GM10248 (cell line): Measurements from ENCODE around the gene NFAM1.

Experiments
- CTCF ChIA-PET: fragments of 300-600 bp; sonication (Branson Sonifier 250); formaldehyde crosslinking; extraction: SDS; loops from one replicate; lab custom pipeline; 2021; ENCODE audit warnings: antibody characterized with exemption; lab: Yijun Ruan, JAX
- POLR2A ChIA-PET: fragments of 350-650 bp; sonication (Branson Sonifier 250); formaldehyde crosslinking; extraction: SDS; loops from one replicate; lab custom pipeline; 2020; ENCODE audit warnings: antibody characterized with exemption; lab: Yijun Ruan, JAX
- DNase-seq: peaks from one replicate; pipeline ENCODE4 v3.0.0; 2012; ENCODE audit errors: extremely low spot score
- CTCF ChIP-seq: IDR thresholded peaks from 2 replicates; pipeline ENCODE4 v1.5.1; 2012; ENCODE audit warnings: mild to moderate bottlenecking, low read depth; ENCODE audit errors: extremely low read depth, missing control alignments, control extremely low read depth

The NFAM1 gene

DNA sequence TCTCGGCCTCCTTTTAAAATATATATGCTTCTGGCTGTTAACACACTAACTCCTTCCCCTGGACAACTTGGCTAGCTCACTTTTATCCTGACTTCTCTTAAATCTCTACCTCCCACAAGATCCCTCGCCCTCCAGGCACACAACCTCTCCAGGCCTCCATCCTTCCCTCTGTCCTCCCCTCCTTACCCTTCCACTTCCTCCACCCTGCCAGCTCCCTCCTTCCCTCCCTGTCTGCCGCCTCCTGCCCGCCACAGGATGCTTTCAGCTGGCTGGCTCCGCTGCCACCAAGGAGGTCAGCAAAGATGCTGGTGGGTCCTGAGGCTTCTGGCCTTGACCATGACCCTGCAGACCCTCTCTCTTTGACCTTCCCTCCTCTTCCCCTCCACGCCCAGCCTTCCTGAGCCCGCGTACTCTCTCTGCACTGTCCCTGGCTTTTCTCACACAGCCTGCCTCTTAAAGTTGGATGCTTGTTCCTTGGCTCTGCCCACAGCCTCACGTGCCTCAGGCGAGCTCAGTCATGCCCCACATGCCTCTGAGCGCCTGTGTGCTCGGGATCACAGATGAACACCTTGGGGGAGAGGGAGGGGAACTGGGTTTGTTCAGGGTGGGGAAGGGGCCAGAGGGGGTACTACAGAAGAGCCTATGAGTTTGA, 6.7 kb downstream of the NFAM1 start:
- POLR2A ChIA-PET = no interaction called here
- DNase-seq = no peak
- no peak for TF ChIP-seq CTCF
- CTCF ChIA-PET = interaction anchor here (1.0 to 1.5 kb wide), 3 partner anchors 9 to 257 kb away, joined by 3 read pairs; no protein-coding TSS in a partner anchor

- ChIA-PET POLR2A (interaction anchor here (0.6 kb wide), 1 partner anchor 181 kb away, joined by 4 read pairs; no protein-coding TSS in a partner anchor), CTCF (no interaction called here)
- DNase-seq = peak; percentile 63
- TF ChIP-seq CTCF = no peak
Observed at GRCh38 chr22:42419243-42419881, 12.8 kb downstream of the NFAM1 start.

DNA sequence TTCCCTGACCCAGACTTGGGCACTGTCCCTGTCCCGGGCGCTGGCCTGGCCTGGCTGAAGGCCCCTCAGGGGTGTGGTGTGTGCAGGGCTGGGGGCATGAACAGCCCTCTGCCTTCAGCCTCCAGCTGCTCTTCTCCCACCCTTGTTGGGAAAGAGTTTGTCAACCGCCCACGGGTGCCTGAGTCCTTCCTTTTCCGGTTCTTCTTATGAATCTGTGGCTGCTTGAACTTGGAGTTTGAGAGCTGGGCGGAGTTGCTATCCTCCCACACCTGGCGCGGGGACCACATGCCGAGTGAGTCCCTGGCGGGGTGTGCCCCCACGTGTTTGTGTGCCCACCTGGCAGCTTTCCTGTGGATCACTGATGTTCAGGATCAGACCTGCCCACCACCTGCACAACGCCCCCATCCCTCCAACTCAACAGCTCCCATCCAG, 13.4 kb downstream of the NFAM1 start:
- TF ChIP-seq CTCF = no peak
- DNase-seq = no peak
- ChIA-PET POLR2A (interaction anchor here (0.6 kb wide), 1 partner anchor 181 kb away, joined by 4 read pairs; no protein-coding TSS in a partner anchor), CTCF (no interaction called here)

DNA sequence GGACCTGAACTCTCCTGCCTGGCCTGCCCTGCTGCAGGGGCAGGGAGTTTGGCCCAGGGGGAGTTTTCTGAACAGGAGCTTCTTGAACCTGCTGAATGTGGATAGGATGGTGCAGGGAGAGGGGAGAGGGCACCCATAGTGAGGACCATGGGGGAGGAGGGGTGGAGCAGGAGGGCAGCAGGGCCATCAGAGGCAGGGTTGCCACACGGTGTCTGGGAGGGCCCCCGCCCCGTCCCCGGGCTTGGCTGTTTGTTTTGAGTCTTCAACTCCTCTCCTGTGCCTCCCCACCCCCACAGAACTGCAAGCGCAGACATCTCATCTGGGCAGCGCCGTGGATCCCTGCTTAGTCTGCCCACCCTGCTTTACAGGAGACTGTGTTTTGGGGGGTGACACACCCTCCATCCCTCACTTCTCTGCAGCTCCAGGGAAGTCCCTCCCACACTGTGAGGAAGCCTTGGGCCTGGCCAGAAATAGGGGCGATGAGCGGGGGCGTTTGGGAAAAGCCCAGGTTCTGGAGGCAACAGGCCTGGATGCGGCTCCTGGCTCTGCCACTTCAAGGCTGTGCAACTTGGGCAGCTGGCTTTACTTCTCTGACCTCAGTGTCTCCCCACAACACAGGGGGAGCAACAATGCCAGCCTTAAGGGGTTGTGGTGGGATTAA, 14.4 kb downstream of the NFAM1 start:
- ChIA-PET CTCF (interaction anchor here (1.1 kb wide), 2 partner anchors 16 to 27 kb away, joined by 3 to 4 read pairs; no protein-coding TSS in a partner anchor), POLR2A (no interaction called here)
- DNase-seq = no peak
- TF ChIP-seq CTCF = no peak

GRCh38 chr22:42416671-42417230, 15.5 kb downstream of the NFAM1 start:
- POLR2A ChIA-PET = no interaction called here
- CTCF ChIA-PET = interaction anchor here (1.1 kb wide), 2 partner anchors 17 to 28 kb away, joined by 3 to 4 read pairs; no protein-coding TSS in a partner anchor
- DNase-seq = no peak
- no peak for TF ChIP-seq CTCF
